ENCODE measurements around the gene PAPPA.

DNA sequence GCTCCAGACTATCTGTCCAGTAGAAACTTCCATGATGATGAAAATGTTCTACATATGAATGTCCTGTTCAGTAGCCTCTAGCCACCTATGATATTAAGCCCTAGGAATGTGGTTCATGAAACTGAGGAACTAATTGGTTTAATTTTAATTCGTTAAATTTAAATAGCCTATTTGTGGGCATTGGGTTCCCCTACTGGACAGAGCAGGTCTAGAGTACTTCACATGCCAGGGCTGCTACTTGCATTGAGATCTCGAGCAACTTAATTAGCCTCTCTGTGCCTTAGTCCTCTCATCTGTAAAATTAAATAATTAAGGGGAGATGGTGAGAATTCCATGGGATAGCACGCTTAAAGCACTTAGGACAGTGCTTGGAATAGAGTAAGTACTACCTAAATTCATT, 160.0 kb downstream of the PAPPA start:
- TF ChIP-seq, protein P1, sequence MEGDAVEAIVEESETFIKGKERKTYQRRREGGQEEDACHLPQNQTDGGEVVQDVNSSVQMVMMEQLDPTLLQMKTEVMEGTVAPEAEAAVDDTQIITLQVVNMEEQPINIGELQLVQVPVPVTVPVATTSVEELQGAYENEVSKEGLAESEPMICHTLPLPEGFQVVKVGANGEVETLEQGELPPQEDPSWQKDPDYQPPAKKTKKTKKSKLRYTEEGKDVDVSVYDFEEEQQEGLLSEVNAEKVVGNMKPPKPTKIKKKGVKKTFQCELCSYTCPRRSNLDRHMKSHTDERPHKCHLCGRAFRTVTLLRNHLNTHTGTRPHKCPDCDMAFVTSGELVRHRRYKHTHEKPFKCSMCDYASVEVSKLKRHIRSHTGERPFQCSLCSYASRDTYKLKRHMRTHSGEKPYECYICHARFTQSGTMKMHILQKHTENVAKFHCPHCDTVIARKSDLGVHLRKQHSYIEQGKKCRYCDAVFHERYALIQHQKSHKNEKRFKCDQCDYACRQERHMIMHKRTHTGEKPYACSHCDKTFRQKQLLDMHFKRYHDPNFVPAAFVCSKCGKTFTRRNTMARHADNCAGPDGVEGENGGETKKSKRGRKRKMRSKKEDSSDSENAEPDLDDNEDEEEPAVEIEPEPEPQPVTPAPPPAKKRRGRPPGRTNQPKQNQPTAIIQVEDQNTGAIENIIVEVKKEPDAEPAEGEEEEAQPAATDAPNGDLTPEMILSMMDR (IDR thresholded peaks at IDR 0.05) = no peak
- TF ChIP-seq POLR2A (IDR thresholded peaks at IDR 0.05) = no peak

All from Peyer's patch (tissue), 4 donors.